GM18868 (cell line): ENCODE measurements around the gene DNMBP.
"Not testable (repeated sequence)": the region's sequence is repeated elsewhere in the genome, so short reads cannot be mapped to it uniquely, and the experiment has no call there.

Experiments used
- ATAC-seq: cut with Tn5 transposase; IDR thresholded peaks from one replicate; pipeline ENCODE4 v1.9.1; 2021; ENCODE audit warnings: mild to moderate bottlenecking, moderate library complexity; ENCODE audit not compliant: unreplicated experiment

The DNMBP gene

DNA sequence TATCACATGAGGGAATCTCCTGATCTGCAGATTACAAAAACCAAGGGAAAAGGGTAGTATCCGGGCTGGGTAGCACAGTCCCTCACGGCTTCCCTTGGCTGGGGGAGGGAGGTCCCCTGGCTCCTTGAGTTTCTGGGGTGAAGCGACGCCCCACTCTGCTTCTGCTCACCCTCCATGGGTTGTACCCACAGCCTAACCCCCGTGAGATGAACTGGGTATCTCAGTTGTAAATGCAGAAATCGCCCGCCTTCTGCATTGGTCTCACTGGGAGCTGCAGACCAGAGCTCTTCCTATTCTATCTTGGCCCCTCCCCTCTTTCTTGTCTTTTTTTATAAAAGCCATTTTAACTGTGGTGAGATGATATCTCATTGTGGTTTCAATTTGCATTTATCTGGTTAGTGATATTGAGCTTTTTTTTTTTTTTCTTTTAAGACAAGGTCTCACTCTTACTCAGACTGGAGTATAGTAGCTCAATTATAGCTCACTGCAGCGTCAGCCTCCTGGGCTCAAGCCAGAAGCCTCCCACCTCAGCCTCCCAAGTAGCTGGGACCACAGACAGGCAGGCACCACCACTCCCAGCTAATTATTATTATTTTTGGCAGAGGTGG lies 139.5 kb downstream of the DNMBP start:
- ATAC-seq: peak; percentile 43

- ATAC-seq: no peak
These were observed 140.1 kb downstream of the DNMBP start for GRCh38 chr10:99869581-99870122.

DNA sequence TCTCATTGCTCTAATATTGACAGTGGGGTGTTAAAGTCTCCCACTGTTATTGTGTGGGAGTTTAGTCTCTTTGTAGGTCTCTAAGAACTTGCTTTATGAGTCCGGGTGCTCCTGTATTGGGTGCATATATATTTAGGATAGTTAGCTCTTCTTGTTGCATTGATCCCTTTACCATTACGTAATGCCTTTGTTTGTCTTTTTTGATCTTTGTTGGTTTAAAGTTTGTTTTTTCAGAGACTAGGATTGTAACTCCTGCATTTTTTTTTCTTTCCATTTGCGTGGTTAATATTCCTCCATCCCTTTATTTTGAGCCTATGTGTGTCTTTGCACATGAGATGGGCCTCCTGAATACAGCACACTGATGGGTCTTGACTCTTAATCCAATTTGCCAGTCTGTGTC lies 142.5 kb downstream of the DNMBP start:
- ATAC-seq: not testable (repeated sequence)

DNA sequence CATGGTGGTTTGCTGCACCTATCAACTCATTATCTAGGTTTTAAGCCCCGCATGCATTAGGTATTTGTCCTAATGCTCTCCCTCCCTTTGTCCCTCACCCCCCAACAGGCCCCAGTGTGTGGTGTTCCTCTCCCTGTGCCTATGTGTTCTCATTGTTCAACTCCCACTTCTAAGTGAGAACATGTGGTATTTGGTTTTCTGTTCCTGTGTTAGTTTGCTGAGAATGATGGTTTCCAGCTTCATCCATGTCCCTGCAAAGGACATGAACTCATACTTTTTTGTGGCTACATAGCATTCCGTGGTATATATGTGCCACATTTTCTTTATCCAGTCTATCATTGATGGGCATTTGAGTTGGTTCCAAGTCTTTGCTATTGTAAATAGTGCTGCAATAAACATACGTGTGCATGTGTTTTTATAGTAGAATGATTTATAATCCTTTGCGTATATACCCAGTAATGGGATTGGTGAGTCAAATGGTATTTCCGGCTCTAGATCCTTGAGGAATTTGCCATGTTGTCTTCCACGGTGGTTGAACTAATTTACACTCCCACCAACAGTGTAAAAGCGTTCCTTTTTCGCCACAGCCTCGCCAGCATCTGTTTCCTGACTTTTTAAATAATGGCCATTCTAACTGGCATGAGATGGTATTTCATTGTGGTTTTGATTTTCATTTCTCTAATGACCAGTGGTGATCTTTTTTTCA lies 146.1 kb downstream of the DNMBP start:
- ATAC-seq: not testable (repeated sequence)

- ATAC-seq: no peak
These were observed 149.3 kb downstream of the DNMBP start for GRCh38 chr10:99860466-99860865.

DNA sequence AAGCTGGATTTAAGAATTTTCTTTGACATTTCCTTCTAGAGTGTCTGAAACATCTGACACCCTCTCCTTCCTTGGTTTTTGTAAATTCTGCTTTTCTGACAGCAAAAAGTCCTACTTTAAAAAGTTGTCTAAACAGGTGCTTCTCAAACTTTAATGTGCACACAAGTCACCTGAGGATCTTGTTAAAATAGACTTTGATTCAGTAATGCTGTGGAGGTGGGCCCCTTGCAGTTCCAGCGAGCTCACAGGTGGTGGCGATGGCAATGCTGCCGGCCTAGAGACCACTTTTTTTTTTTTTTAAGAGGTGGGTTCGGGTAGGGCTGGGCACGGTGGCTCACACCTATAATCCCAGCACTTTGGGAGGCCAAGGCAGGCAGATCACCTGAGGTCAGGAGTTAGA lies 150.2 kb downstream of the DNMBP start:
- no peak for ATAC-seq

GRCh38 chr10:99858849-99859248 lies 150.9 kb downstream of the DNMBP start:
- ATAC-seq: no peak

DNA sequence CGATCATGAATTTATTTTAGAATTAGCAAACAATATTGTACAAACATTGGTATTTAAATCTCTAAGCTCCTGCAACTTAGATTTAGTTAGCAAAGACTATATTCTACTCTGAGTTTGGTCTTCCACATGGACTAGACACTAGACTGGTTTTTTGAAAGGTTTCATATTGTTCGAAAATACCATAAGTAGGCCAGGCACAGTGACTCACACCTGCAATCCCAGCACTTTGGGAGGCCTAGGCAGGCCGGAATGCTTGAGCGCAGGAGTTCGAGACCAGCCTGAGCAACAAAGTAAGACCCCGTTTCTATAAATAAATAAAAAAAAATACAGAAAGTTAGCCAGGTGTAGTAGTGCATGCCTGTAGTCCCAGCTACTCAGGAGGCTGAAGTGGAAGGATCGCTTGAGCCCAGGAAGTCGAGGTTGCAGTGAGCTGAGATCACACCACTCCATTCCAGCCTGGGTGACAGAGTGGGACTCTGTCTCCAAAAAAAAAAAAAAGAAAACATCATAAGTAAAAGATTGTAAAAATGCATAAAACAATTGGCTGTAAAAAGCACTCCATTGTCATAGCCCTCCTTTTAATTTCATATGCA lies 154.2 kb downstream of the DNMBP start:
- no peak for ATAC-seq

DNA sequence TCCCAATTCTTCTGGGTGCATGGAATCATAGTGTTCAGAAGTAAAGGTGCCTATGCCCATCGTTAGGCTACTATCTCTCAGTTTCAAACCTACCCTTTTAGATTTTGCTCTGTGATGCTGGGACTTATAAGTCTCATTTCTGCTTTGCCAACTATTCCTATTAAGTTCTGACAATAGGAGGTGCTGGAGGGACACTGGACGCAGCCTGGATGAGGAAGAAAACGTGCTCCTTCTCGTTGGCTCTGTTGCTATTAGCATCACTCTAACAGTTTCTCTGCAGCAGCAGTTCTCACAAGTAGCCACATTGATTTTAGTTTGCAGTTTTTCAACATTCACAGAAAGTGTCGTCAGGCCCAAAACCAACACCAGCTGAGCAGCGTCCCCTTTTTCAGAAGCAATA lies 154.9 kb downstream of the DNMBP start:
- ATAC-seq: no peak

- no peak for ATAC-seq
These were observed 156.1 kb downstream of the DNMBP start for GRCh38 chr10:99853655-99854054.

- no peak for ATAC-seq
These were observed 157.1 kb downstream of the DNMBP start for GRCh38 chr10:99852481-99853213.

- ATAC-seq: no peak
These were observed 157.9 kb downstream of the DNMBP start for GRCh38 chr10:99851825-99852224.

- ATAC-seq: no peak
These were observed 158.9 kb downstream of the DNMBP start for GRCh38 chr10:99850767-99851340.

DNA sequence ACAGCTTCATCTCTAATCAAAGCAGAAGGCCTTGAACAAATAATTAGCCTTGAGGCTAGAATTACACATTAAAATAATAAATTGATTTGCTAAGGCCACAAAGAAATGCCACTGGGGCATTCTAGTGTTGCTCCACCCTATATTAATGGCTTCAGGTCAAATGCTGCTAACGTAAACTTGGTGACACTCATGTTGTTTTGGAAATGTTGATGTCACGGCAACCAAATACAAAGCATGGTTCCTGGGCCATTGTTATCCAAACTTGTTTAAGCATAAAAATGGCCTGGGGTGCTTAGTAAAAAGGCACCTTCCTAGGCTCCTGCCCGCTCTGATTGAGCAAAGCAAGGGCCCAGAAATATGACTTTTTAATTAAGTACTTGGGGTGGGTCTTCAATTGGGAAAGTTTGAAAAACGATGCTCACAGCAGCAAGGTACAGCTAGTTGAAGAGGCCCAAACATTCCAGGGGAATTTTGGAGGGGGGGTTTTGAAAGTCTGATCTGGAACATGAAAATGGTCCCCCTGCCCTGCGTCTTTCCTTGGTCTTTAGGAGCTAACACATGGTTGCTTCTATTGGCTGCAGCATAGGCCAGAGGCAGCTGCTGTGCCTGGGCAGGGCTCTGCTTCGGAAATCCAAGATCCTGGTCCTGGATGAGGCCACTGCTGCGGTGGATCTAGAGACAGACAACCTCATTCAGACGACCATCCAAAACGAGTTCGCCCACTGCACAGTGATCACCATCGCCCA lies 159.6 kb downstream of the DNMBP start:
- ATAC-seq: no peak

DNA sequence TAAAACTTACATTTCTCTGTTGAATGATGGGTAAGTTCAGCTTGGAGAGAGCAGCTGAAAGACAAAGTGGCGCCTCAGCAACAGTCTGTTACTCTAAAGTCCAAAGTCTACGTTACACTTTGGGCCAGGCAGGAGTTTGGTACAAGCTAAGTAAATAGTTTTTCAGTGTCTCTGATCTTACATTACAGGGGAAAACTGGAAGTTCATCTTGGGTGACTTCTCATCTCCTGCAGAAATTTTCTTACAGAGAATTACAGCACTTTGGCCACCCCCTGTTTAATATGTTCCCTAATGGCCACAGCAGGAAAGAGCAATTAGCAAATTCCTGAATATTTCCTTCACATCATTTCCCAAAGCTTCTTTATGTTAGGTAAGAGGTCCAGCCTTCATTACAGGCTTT lies 160.2 kb downstream of the DNMBP start:
- ATAC-seq: no peak

DNA sequence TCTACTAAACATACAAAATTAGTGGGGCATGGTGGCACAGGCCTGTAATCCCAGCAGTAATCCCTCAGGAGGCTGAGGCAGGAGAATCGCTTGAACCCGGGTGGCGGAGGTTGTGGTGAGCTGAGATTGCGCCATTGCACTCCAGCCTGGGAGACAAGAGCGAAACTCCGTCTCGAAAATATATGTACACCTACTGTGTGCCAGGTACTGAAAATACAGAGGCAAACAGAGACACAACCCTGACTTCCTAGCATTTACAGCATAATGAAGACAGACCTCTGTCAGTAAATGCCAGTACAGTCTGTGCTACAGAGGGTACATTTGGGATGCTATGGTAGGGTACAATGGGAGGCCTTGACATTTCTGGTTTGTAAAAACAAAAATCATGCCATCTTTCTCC lies 160.7 kb downstream of the DNMBP start:
- ATAC-seq: no peak

GRCh38 chr10:99845837-99846382 lies 163.8 kb downstream of the DNMBP start:
- peak; percentile 80 for ATAC-seq

DNA sequence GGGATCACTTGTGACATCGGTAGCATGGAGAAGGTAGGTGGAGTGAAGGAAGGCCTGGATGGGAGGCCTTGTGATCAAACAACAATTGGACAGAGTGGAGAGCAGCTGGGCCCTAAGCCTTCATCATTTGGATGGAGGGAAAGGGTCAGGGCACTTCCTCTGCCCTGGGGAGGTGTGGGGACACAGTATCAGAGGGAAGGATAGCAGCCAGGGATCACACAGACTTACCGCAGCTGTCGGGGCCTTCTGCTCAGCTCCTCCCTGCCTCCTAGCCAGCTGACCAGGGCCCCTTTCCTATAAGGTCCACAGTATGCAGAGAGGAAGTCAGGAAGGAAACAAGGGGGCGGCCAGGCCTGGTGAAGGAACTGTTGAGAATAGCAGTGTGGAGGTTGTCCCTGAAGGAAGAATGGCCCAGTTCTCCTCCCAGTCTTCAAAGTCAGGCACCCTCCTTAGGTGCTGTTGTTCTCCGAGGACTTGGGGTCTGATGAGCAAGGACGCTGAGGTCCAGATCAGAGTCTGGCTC lies 165.3 kb downstream of the DNMBP start:
- ATAC-seq: no peak

GRCh38 chr10:99843310-99843709 lies 166.4 kb downstream of the DNMBP start:
- no peak for ATAC-seq

DNA sequence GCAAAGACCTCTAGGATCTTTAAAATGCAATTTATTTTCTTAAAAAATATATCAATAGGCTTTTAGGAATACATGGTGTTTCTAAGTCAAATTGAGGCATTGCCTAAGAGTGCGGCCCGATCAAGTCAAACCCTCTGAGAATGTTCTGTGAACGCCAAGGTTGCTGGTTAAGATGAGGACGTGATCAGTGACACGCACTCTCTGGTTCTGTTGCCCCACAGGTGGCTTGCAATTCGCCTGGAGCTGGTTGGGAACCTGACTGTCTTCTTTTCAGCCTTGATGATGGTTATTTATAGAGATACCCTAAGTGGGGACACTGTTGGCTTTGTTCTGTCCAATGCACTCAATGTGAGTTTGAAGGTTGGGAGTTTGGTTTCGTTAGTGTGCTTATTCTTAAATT lies 168.0 kb downstream of the DNMBP start:
- ATAC-seq: no peak
